Naive thymus-derived CD4-positive, alpha-beta T cell (primary cell): Measurements from ENCODE around the gene GRHL3. TPM values are rescaled to one million over a fixed set of nuclear protein-coding genes. Genes with fewer than 3 reads are reported as not detected.
A peak's percentile ranks its signal among the peaks of the same experiment; 100 is the strongest.

Source experiments
- ATAC-seq: fragments of 150-1000 bp; cut with Tn5 transposase; 2 replicates; pipeline ENCODE4 v1.10.0; 2021; ENCODE audit warnings: mild to moderate bottlenecking, moderate library complexity
- CTCF ChIA-PET: fragments of 350-600 bp; sonication (Branson Sonifier 250); formaldehyde crosslinking; loops from one replicate; lab custom pipeline; 2021; ENCODE audit warnings: antibody characterized with exemption; lab: Charles Lee
- POLR2A ChIA-PET: fragments of 350-600 bp; sonication (Branson Sonifier 250); formaldehyde crosslinking; loops from one replicate; lab custom pipeline; 2021; ENCODE audit warnings: antibody characterized with exemption, inconsistent platforms; lab: Charles Lee
- DNase-seq, 9 donors: peaks; one replicate each; pipeline versions ENCODE4 v3.0.0 to v3.0.0-alpha.2; 2020 to 2022; ENCODE audit warnings: mixed read lengths in 1 of 9
- H3K27ac ChIP-seq: one replicate; pipeline ENCODE4 v1.7.0; 2013; ENCODE audit warnings: mild to moderate bottlenecking, low read depth, low read length, moderate library complexity
- H3K27me3 ChIP-seq, 2 donors: one replicate each; pipeline ENCODE4 v1.7.0; 2013; ENCODE audit warnings: low read length in 2 of 2, mild to moderate bottlenecking in 2 of 2, moderate library complexity in 2 of 2; ENCODE audit not compliant: control insufficient read depth in 2 of 2, insufficient read depth in 2 of 2
- H3K36me3 ChIP-seq, 3 experiments: 1 replicate in 2 of 3; 2 replicates in 1 of 3; pipeline ENCODE4 v1.7.0; 2013; ENCODE audit warnings: low read length in 3 of 3, mild to moderate bottlenecking in 3 of 3, moderate library complexity in 1 of 3; ENCODE audit not compliant: insufficient read depth in 3 of 3, control insufficient read depth in 2 of 3
- H3K4me1 ChIP-seq, 2 donors: one replicate each; pipeline ENCODE4 v1.7.0; 2013; ENCODE audit warnings: low read length in 2 of 2, mild to moderate bottlenecking in 2 of 2, moderate library complexity in 1 of 2; ENCODE audit not compliant: control insufficient read depth in 2 of 2, insufficient read depth in 2 of 2
- H3K4me3 ChIP-seq: 2 replicates; pipeline ENCODE4 v1.7.0; 2013; ENCODE audit warnings: mild to moderate bottlenecking, low read length
- H3K9me3 ChIP-seq, 3 experiments: 1 replicate in 2 of 3; 2 replicates in 1 of 3; pipeline ENCODE4 v1.7.0; 2013; ENCODE audit warnings: low read length in 3 of 3; ENCODE audit not compliant: control insufficient read depth in 2 of 3
- H3K27ac Mint-ChIP-seq, 9 donors: one replicate each; pipeline ENCODE4 v1.8.0; 2020 to 2022; ENCODE audit warnings: mixed read lengths in 9 of 9, mild to moderate bottlenecking in 8 of 9, moderate library complexity in 5 of 9, inconsistent platforms in 2 of 9
- H3K27me3 Mint-ChIP-seq, 5 donors: one replicate each; pipeline ENCODE4 v1.8.0; 2021 to 2022; ENCODE audit warnings: mixed read lengths in 5 of 5, mild to moderate bottlenecking in 1 of 5
- H3K36me3 Mint-ChIP-seq, 5 donors: one replicate each; pipeline ENCODE4 v1.8.0; 2020 to 2022; ENCODE audit warnings: mixed read lengths in 5 of 5, mild to moderate bottlenecking in 3 of 5, inconsistent platforms in 1 of 5
- H3K4me1 Mint-ChIP-seq, 7 donors: one replicate each; pipeline ENCODE4 v1.8.0; 2020 to 2022; ENCODE audit warnings: mixed read lengths in 7 of 7, mild to moderate bottlenecking in 3 of 7, inconsistent platforms in 1 of 7
- H3K4me3 Mint-ChIP-seq, 10 donors: one replicate each; pipeline ENCODE4 v1.8.0; 2020 to 2022; ENCODE audit warnings: mild to moderate bottlenecking in 10 of 10, mixed read lengths in 10 of 10, moderate library complexity in 6 of 10, inconsistent platforms in 2 of 10
- H3K9me3 Mint-ChIP-seq, 11 donors: one replicate each; pipeline ENCODE4 v1.8.0; 2020 to 2022; ENCODE audit warnings: mixed read lengths in 11 of 11, mild to moderate bottlenecking in 4 of 11, inconsistent platforms in 1 of 11, moderate library complexity in 1 of 11
- intact Hi-C, 2 donors: fragments of 100-400 bp; cut with micrococcal nuclease; formaldehyde crosslinking; loops; one replicate each; pipeline ENCODE4 v1.15.1; 2023
- polyA plus RNA-seq, 2 donors: library from polyadenylated mRNA; unstranded; fragments of 300-500 nt; fragmentation: Illumina TruSeq; gene quantifications; one replicate each; pipeline ENCODE4 v1.2.3, GENCODE V29; 2021
- total RNA-seq, 6 experiments: library from RNA in 5 of 6; stranded (reverse) in 5 of 6; gene quantifications; 1 replicate in 5 of 6; 2 replicates in 1 of 6; pipeline ENCODE4 v1.2.3 and lab custom pipeline; 2021 to 2026

Gene GRHL3
- total and polyA plus RNA-seq, 7 experiments from 2014 or later, result not detected

GRCh38 chr1:24344090-24344742 is 25.1 kb downstream of the GRHL3 start:
- no peak overlapping the region for H3K27ac ChIP-seq
- CTCF ChIA-PET, result no interaction called here
- no peaks in the 10 kb centered on the region for H3K9me3 ChIP-seq
- H3K27ac Mint-ChIP-seq, result no peak overlapping the region
- POLR2A ChIA-PET, result no interaction called here
- H3K36me3 ChIP-seq, result no peaks in the 10 kb centered on the region
- no peaks in the 10 kb centered on the region for H3K9me3 Mint-ChIP-seq
- no peak overlapping the region for H3K4me3 Mint-ChIP-seq
- no peaks in the 10 kb centered on the region for H3K4me1 ChIP-seq
- ATAC-seq (no peak), DNase-seq (no peak)
- no peak overlapping the region for H3K4me3 ChIP-seq
- no peaks in the 10 kb centered on the region for H3K27me3 ChIP-seq
- H3K36me3 Mint-ChIP-seq, result no peaks in the 10 kb centered on the region
- intact Hi-C loops, result no loop called here
- peaks cover 0 to 22% (median 0%) of the 10 kb centered on the region in 5 donors for H3K27me3 Mint-ChIP-seq
- H3K4me1 Mint-ChIP-seq, result no peaks in the 10 kb centered on the region

- POLR2A ChIA-PET, result no interaction called here
- Mint-ChIP-seq H3K4me3 (no peak overlapping the region), H3K27ac (no peak overlapping the region), H3K27me3 (peaks cover 0 to 15% (median 0%) of the 10 kb centered on the region in 5 donors), H3K4me1 (peaks cover 0 to 11% (median 5%) of the 10 kb centered on the region in 7 donors), H3K9me3 (no peaks in the 10 kb centered on the region), H3K36me3 (peaks cover 0 to under 1% (median 0%) of the 10 kb centered on the region in 5 donors)
- Histone ChIP-seq H3K9me3 (no peaks in the 10 kb centered on the region), H3K4me1 (no peaks in the 10 kb centered on the region), H3K36me3 (no peaks in the 10 kb centered on the region), H3K4me3 (no peak overlapping the region), H3K27ac (no peak overlapping the region), H3K27me3 (no peaks in the 10 kb centered on the region)
- ATAC-seq (no peak), DNase-seq (no peak)
- CTCF ChIA-PET, result no interaction called here
- intact Hi-C loops, result no loop called here
Observed at GRCh38 chr1:24345334-24345733, 26.2 kb downstream of the GRHL3 start.

- POLR2A ChIA-PET, result no interaction called here
- no peaks in the 10 kb centered on the region for H3K9me3 ChIP-seq
- H3K36me3 Mint-ChIP-seq, result peaks cover 0 to 2% (median 0%) of the 10 kb centered on the region in 5 donors
Observed at GRCh38 chr1:24347159-24347934, 28.2 kb downstream of the GRHL3 start.

GRCh38 chr1:24348196-24348595 is 29.0 kb downstream of the GRHL3 start:
- DNase-seq (no peak), ATAC-seq (no peak)
- intact Hi-C loops, result no loop called here
- Histone ChIP-seq H3K27ac (no peak overlapping the region), H3K27me3 (no peaks in the 10 kb centered on the region), H3K36me3 (no peaks in the 10 kb centered on the region), H3K9me3 (no peaks in the 10 kb centered on the region), H3K4me1 (no peaks in the 10 kb centered on the region), H3K4me3 (no peak overlapping the region)
- no peaks in the 10 kb centered on the region for H3K9me3 Mint-ChIP-seq
- H3K27ac Mint-ChIP-seq, result no peak overlapping the region
- peaks cover 0 to 11% (median 0%) of the 10 kb centered on the region in 5 donors for H3K27me3 Mint-ChIP-seq
- peaks cover 0 to 2% (median 0%) of the 10 kb centered on the region in 5 donors for H3K36me3 Mint-ChIP-seq
- peaks cover 9 to 36% (median 27%) of the 10 kb centered on the region in 7 donors for H3K4me1 Mint-ChIP-seq
- ChIA-PET CTCF (no interaction called here), POLR2A (no interaction called here)
- H3K4me3 Mint-ChIP-seq, result no peak overlapping the region

More at GRCh38 chr1:24347159-24347934, 28.2 kb downstream of the GRHL3 start:
- Histone ChIP-seq H3K27ac (no peak overlapping the region), H3K27me3 (no peaks in the 10 kb centered on the region), H3K36me3 (no peaks in the 10 kb centered on the region), H3K4me1 (no peaks in the 10 kb centered on the region), H3K4me3 (no peak overlapping the region)
- Mint-ChIP-seq H3K4me3 (no peak overlapping the region), H3K4me1 (peaks cover 5 to 29% (median 20%) of the 10 kb centered on the region in 7 donors), H3K9me3 (no peaks in the 10 kb centered on the region), H3K27ac (no peak overlapping the region), H3K27me3 (peaks cover 0 to 11% (median 0%) of the 10 kb centered on the region in 5 donors)
- CTCF ChIA-PET, result no interaction called here
- no peak for DNase-seq
- ATAC-seq, result no peak
- intact Hi-C loops, result no loop called here

- Histone ChIP-seq H3K27me3 (no peaks in the 10 kb centered on the region), H3K4me3 (no peak overlapping the region), H3K9me3 (no peaks in the 10 kb centered on the region), H3K27ac (no peak overlapping the region), H3K36me3 (no peaks in the 10 kb centered on the region), H3K4me1 (no peaks in the 10 kb centered on the region)
- no peaks in the 10 kb centered on the region for H3K9me3 Mint-ChIP-seq
- POLR2A ChIA-PET, result no interaction called here
- H3K4me3 Mint-ChIP-seq, result peak overlapping the region in 1 of 10 donors; percentile 49
- CTCF ChIA-PET, result no interaction called here
- peaks cover 0 to 2% (median 0%) of the 10 kb centered on the region in 5 donors for H3K36me3 Mint-ChIP-seq
- H3K27me3 Mint-ChIP-seq, result peaks cover 0 to 11% (median 0%) of the 10 kb centered on the region in 5 donors
- ATAC-seq (no peak), DNase-seq (peak in 1 of 9 donors; percentile 33)
- peak overlapping the region in 2 of 9 donors; percentile 47 to 76 for H3K27ac Mint-ChIP-seq
- intact Hi-C loops, result loop anchor here in 1 of 2 donors (2.0 kb wide), 1 partner anchor 29 kb away; no protein-coding TSS in a partner anchor
- peaks cover 9 to 38% (median 27%) of the 10 kb centered on the region in 7 donors for H3K4me1 Mint-ChIP-seq
Observed at GRCh38 chr1:24349891-24350290, 30.7 kb downstream of the GRHL3 start.

- intact Hi-C loops, result loop anchor here in 1 of 2 donors (2.0 kb wide), 1 partner anchor 30 kb away; no protein-coding TSS in a partner anchor
- peak overlapping the region in 6 of 10 donors; percentile 32 to 71 (median 54) for H3K4me3 Mint-ChIP-seq
- ChIA-PET POLR2A (no interaction called here), CTCF (no interaction called here)
- no peak for ATAC-seq
- no peaks in the 10 kb centered on the region for H3K27me3 ChIP-seq
- H3K36me3 ChIP-seq, result no peaks in the 10 kb centered on the region
- H3K9me3 ChIP-seq, result no peaks in the 10 kb centered on the region
- H3K27me3 Mint-ChIP-seq, result peaks cover 0 to 8% (median 0%) of the 10 kb centered on the region in 5 donors
- H3K4me1 Mint-ChIP-seq, result peaks cover 9 to 38% (median 27%) of the 10 kb centered on the region in 7 donors
- no peak overlapping the region for H3K27ac ChIP-seq
- H3K36me3 Mint-ChIP-seq, result peaks cover 0 to 2% (median 0%) of the 10 kb centered on the region in 5 donors
- DNase-seq, result peak in 1 of 9 donors; percentile 40
- H3K4me3 ChIP-seq, result no peak overlapping the region
- no peaks in the 10 kb centered on the region for H3K4me1 ChIP-seq
- H3K27ac Mint-ChIP-seq, result peak overlapping the region in 6 of 9 donors; percentile 21 to 91 (median 48)
- H3K9me3 Mint-ChIP-seq, result no peaks in the 10 kb centered on the region
Observed at GRCh38 chr1:24351247-24351646, 32.1 kb downstream of the GRHL3 start.
